ENCODE measurements around the gene ERG.

The ERG gene

DNA sequence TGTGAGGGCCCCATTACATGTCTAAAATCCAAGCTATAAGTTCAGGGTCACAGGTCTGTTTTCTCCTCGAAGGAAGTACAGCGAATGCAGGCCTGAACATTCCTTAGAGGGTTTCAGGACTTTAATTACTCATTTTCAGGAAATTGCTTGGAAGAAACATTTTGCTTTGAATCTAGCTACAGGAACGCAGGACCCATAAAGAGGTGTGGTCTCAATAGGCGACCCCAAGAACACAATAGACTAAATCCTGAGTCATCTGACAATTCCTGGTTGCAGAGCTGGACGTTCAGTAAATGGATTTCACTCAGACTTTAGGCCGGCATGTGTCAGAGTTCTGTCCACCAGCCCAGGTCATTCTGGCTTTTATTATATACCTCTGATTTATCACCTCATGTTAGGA, 1.0 kb upstream of the ERG start:
- no peak for DNase-seq (ENCODE audit: low read depth)

DNA sequence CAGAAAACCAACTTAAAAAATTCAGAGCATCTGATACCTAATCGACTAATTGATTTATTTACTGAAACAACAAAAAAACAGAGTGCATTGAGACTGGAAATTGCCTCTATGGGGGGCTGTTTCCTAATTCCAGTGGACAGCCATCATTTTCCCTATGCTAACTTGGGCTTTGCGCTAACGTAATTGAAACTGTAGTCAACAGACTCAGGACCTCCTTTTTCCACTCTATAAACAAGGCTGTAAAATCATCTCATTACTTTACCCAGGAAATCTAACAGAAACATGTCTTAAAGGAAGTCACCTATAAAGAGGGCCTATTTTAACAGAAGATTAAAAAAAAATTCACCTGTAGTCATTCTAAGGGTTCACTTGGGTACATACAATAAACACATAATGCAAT, 2.1 kb downstream of the ERG start:
- DNase-seq (ENCODE audit: low read depth), result no peak

DNA sequence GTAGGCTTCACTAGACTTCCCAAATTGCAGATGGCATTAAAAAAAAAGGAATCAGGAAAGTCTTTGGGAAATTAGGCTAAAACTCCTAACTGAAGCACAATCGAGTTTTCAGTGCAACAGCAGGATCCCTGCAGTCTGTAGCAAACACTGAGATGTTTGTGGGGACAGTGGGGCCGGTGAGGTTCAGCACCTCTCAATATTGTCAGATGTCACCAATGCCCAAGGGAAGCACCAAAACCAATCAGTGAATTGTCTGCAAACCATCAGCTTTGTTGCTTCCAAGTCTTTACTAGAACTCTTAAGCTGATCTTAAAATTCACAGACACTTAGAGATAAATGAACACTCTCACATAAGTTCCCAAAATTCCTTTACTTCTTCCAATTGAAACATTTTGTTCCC, 2.6 kb downstream of the ERG start:
- no peak for DNase-seq (ENCODE audit: low read depth)

DNA sequence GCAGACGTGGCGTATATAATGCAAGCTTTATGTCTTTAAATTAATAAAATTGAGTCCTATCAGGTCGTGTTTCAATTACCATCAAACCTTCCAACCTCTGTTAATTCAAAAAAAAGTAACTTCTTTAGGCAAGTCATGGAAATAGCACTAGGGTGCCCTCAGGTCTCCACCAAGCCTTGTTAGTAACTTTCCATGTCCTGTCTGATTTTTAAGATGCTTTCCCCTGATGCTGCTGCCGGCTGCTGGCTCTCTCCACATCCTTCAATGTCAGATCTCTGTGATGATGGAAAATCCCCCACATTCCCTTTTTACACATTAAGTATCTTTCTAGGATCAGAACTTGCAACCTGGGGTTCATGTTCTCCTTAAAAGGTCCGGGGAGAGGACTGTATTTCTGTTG, 3.0 kb downstream of the ERG start:
- DNase-seq (ENCODE audit: low read depth), result no peak

DNA sequence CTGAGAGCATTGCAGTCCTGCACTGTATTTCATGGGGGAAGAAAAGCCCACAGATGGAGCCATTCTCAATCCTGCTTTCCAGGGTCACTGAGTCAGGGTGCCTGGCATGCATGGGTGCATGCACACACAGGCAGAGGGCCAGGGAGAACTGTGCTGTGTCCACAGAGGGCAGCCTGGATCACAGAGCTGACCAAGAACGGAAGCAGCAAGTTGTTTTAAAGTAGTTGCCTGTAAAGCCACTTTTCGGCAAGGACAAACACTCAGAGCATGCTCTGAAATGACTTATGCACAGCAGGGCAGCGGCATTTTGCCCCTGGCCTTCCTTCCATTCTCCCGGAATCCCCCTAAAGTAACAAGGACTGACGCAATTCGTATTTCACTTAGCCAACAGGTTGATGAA, 3.6 kb downstream of the ERG start:
- no peak for DNase-seq (ENCODE audit: low read depth)

DNA sequence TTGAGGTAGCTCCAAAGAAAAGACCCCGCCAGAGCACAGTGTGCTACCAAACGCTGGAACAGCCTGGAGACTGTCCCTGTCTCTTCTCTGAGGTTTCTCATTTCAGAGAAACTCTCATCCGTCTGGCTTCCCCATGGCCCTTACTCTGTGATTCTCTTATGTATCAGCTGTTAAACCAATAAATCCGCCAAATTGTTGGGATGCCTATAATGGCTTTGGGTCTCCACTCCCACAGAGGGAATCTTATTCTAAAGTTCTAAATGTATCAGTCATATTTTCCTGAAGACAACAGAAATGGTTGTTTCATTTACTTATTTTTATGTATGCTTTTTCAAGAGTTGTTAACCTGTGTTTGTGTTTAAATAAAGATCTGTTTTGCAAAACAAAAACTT, 4.0 kb downstream of the ERG start:
- no peak for DNase-seq (ENCODE audit: low read depth)

DNA sequence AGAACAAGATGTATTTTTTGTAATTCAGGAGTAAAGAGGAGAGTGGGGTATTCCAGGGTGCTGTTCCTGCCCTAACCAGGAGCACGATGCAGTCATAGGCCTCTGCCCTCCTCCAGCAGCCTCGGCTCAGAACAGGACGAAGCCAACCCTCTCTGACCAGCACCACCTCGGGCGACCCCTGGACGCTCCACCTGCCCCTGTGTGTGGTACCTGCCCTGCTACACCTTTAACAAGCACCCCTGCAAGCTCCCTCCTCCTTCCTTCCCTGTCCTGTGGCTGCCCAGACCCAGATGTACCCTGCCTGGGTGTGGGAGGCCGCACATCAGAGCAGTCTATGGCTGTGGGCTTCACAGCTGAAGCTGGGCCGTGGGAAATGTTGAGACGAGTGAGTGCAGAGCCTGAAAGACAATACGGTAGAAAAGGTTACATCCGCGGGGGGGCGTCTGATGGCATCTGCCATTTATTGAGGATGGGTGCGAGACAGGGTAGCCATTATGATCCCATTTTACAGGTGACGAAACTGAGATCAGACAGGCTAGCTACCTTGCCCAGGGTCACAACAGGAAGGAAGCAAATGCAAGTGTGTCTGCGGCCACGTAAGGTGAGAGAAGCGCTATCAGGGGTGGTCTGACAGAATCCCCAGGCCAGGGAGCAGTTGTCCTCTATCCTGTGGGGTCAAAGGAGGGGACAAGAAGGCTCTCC, 4.6 kb downstream of the ERG start:
- no peak for DNase-seq (ENCODE audit: low read depth)

DNA sequence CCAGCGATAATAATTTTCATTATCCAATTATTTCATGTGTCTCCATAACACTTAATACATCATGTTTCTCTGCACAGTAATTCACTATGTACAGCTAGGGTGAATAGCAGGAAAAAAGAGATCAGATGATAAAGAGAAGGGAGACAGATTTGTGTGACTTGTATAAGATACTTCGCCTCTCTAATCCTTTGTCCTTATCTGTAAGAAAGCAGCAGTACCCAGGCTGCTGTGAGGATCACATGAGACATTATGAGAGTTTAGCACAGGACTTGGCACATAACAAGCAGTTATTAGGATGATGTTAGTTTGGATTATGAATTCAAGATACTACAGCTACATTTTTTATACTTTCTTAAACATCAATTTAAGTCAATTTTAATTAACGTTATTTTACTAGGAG, 6.3 kb downstream of the ERG start:
- DNase-seq (ENCODE audit: low read depth), result no peak

DNA sequence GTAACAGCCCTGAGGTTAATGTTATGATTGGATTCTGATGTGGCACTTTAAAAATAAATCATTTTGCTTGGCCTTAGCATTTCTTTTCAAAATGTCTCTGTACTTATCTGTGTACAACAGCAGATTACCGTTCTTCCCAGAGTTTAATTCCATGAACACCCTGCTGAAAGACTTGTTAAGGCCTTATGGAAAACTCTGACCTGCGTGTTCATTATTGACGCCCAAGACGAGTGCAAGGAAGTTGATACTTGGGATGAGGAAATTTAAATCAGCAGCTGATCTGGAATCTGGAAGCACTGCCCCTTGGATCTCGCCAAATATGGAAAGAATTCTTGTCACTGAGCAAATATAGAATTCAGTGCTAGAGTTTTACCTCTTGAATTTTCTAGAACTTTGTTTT, 6.7 kb downstream of the ERG start:
- no peak for DNase-seq (ENCODE audit: low read depth)

DNA sequence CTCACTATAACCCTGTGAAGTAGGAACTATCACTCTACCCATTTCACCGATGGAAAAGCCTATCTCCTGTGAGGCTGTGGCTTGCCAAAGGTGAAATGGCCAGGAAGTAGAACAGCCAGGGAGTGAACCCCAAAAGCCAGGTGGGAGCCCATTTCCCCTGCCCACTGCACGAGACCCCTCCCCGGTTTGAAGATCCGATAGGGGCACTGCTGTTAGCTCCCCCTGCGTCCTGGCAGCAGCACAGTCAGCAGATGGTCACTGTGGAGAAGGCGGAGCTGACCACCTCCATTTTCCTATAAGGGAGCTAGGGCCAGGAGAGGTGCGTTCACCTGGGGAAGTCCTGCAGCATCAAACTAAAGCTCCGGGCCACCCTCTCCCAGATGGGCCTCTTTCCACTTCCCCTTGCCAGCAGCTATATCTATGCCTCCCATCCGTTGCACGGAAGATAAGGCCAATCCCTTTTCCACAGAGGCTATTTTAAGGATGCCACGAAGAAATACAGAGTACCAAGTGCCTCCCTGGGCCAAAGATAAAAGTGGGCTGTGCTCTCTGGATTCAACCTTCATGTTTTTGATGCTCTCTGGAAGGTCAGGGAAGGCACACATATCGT, 7.8 kb downstream of the ERG start:
- no peak for DNase-seq (ENCODE audit: low read depth)

DNA sequence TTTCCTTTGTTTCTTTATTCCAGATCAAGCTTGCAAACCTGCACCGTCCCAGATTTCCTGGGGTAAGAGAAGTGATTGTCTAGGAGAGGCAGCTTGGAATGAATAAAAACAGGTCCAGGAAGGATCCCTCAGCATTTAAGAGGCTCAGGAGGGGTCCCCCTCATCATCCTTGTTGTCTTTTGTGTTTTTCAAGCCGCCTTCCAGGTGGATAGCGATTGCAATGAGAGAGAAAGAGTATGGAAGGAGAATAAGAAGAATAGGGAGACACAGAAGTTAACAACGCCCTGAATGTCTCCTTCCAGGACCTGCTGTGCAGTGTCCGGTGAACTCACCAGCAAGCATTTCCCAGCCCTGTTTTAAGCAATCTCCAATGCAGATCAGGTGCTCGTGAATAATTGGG, 8.5 kb downstream of the ERG start:
- DNase-seq (ENCODE audit: low read depth), result no peak

DNA sequence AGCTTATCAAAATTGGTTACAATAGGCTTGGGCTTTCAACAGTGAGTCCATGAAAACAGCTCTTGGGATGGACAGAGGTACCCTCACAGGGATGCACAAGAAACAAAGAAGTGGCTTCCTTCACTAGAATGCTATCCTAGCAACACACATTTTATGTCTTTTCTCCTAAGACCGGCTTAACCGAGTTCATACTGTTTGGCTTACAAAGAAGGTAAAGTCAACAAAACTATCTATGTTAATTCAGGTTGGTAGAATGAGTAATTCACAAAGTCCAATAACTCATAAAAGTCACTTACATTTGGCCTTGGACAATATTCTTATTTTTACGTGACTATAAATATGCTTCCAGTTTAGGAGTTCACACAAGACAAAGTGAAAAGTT, 9.0 kb downstream of the ERG start:
- no peak for DNase-seq (ENCODE audit: low read depth)

DNA sequence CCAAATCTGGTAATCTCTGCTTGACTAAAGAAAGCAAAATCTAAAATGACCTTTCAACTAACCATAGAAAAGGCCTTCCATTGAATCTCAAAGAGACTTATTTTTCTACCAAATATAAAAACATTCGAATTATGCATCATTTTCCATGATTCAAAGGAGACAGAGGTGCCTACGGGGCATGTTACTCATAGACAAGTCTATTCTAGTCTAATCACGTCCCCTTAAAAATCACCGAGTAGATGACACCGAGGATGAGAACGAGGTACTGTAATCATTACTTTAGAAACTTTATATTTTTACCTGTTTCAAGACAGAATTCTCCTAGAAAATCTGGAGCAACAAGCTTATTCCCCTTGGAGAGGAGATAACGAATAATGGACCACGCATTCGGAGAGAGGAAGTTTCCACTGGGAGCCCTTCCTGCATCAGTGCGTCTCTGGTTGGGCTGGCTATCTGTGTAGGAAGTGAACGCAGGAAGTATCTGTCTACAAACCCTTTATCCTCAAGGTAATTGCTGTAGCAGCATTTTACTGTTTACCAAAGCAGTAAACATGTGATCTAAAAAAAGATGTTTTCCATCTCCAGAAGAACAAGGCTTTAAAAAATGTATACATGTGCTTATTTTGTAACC, 9.5 kb downstream of the ERG start:
- DNase-seq (ENCODE audit: low read depth), result no peak

DNA sequence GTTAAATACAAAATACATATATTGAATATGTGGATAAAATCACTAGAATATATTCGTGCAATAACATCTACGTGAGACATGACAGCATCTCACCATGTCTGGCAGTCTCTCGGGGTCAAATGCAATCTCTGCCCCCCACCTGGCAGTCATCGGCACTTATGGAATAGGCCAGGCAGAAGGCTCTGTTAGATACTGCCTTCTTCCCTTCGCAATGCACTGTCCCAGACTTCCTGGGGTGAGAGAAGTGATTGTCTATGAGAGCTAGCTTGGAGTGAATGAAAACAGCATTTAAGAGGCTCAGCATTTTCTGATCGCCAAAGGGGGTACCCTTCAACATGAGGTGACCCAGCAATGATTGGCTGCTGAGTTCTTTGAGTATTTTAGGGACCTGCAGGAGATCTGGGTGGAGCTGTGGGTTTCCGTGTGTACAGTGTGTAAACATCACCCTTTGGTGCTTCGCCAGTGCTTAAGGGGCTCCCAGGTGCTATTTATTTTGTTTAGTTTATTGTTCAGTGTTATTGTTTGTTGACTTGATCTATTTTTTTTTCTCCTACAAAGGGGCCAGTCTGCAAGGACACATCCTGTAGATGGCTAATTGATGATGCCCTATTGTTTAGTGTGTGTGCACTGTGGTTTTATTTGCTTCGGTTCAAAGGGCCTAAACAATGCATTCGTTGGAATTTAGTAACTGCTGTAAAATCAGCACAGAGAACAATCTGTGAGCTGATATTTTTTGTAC, 10.2 kb downstream of the ERG start:
- no peak for DNase-seq (ENCODE audit: low read depth)

DNA sequence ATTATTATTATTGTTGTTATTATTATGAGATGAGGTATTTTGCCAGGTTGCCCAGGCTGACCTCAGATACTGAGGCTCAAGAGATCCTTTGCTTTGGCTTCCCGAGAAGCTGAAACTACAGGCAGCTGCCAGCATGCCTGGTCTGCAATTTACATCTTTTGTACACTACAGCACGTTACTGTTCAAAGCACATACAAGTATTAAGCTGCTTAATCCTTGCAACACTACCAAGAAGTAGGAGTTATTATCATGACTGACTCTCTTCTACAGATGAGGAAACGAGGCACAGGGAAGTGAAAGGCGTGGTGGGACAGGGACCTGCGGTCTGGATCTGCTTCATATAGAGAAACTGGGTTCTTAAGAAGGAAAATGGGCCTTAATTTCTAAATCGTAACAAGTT, 11.6 kb downstream of the ERG start:
- DNase-seq (ENCODE audit: low read depth), result no peak

DNA sequence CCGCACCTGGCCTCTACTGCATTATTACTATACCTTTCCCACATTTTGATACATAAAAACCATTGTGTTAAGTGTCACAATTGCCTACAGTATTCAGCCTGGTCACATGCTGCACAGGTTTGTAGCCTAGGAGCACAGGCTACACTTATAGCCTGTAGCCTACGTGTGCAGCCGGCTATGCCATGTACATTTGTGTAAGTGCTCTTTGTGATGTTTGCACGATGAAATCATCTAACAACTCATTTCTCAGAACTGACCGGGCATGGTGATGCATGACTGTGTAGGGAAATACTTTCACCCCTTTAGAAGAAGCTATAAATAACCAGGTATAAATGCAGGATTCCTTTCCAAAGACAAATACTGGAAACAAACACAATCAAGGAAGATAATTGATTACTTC, 12.1 kb downstream of the ERG start:
- no peak for DNase-seq (ENCODE audit: low read depth)

DNA sequence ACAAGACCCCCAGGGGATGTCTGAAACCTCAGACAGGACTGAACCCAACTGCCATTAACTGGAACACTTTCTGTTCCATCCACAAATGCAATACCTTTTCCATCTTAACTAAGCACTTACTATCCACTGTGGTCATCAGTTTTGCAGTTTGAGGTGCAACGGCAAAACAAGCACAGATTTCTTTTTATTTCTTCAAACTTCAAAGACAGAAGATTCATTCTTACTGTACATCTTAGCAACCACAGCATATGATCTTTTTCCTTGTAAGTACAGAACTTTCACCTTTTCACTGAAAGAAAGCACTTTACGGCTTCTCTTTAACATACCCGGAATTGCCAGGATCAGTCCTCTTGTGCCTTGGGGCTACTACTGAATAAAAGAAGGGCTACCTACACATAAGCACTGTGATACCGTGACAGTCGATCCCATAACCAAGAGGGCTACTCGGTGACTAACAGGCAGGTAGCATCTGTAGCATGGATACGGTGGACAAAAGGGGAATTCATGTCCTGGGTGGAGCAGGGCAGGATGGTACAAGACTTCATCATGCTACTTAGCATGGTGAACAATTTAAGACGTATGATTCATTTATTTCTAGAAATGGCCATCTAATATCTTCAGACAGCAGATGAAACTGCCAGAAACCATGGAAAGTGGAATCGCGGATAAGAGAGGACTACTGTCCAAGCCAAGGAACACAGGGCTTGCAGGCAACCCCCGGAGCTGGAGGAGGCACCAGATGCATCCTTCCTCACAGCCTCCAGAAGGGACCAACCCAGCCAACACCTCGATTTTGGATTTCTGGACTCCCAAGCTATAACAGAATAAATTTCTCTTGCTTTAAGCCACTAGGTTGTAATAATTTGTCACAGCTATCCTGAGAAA, 18.4 kb downstream of the ERG start:
- no peak for DNase-seq (ENCODE audit: low read depth)

DNA sequence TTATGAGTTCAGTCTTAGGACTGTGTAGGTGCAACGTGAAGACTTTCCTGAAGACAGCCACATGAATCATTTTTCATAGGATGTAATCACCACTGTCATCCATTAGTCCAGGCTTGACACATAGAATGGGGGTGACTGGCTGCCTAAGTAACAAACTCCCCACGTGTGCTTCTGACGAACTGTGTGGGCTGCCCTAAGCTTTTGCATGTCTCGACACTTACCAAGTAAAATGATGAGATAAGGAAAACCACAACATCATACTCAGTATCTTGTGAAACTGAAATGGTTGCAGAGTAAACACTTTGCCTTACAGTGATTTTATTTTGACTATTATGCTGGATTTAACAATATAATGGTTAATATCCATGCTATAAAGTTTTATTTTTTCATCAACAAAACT, 19.5 kb downstream of the ERG start:
- DNase-seq (ENCODE audit: low read depth), result no peak

DNA sequence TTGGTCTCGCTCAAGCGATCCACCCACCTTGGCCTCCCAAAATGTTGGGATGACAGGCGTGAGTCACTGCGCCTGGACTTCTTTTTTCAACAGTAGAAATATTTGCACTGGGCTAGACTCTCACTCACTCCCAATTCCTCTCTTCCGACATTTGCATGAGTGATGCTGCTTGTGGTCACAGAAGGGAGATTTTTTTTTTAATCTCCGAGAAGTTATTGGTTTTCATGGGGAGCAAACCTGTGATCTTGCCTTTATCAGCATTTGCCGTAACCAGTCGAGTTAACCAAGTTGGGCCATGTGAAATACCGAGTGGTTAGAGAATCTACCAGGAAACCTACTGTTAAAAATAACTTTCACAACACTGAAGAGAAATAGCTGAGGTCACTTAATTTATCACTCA, 21.1 kb downstream of the ERG start:
- no peak for DNase-seq (ENCODE audit: low read depth)

DNA sequence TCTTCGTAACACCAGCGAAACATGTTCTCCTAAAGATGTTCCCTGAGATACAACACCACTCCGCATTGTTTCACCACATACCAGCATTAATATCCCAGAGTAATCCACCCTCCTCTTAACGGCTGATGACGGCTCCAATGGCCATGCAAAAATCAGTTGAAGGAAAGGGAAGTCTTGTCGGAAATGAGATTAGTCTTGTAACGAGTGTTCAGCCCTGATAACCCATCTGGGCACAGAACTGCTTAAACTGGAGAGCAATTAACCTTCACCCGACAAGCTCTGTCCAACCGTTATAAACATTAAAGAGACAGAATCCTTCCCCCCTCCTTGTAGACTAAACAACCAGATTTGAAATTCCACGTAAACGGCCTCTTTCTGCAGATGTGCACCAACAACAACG, 21.9 kb downstream of the ERG start:
- DNase-seq (ENCODE audit: low read depth), result no peak

DNA sequence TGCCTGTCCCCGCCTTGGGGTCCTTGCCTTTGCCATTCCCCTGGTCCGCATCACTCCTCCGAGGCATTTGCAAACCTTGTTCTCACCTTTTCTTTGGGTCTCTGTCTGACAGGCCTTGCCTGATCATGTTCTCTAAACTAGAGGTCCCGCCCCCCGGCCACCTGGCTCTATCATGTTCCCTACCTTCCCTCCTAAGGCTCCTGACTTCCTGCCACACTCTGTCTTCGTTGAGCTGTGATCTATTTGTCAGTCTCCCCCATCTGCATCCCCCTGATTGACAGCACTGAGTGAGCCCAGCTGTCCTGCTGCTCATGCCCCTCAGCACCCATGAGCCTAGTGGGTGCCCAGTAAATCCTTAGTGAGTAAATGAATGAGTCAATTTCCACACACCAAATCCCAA, 22.8 kb downstream of the ERG start:
- DNase-seq (ENCODE audit: low read depth), result no peak

DNA sequence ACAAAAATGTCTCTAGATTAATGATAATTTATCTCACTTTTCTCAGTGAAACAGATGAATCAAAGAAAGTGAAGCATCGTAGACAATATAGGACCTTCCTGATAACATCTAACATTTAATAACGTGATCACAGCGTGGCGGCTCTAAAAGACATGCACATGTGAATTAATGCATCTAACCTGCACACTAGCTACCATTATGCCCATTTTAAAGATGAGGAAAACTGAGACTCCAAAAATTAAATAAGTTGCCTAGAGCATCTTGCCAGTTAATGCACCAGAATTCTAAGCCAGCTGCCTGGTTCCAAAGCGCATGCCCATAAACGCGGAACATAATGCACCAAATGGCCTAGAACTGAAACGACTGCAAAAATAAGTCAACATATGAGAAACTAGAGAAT, 23.5 kb downstream of the ERG start:
- no peak for DNase-seq (ENCODE audit: low read depth)

Measured in stimulated activated CD8-positive, alpha-beta memory T cell treated with anti-CD3 and anti-CD28 coated beads, Interleukin-12 subunit alpha, Interleukin-12 subunit beta, amount 100 ng/mL, for 4 hours (primary cell).